ENCODE results near the gene OR1J1. TPM values are rescaled to one million over a fixed set of nuclear protein-coding genes. Genes with fewer than 3 reads are reported as not detected.

The OR1J1 gene
- not detected in 2 replicates for total RNA-seq

DNA sequence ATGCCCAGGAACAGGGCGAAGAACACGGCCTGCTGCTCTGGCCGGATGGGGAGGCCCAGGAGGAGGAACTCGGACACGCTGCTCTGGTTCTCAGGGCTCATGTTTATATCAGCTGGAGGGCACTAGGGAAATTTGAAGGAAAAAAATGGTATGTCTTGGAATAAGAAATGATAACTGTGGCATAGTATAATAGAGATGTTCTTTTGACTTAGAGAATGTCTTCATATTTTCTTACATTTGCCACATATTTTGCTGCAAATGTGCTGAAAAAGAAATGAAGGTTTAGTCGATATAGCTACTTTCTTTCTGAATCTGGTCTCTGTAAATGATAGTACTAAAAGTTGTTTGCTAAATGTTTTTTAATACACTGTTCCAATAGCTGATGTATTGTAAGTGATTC is at the start of gene OR1J1:
TSS of gene OR1J1 (minus strand) at position 101 of the 400 bp plus-strand sequence. CDS start at position 101, 0 bp downstream.

GRCh38 chr9:122527193-122527592 is 49.5 kb upstream of the OR1J1 start, which contains the start of gene OR1N1:
Gene OR1N1 (minus strand): TSS chr9:122527293. CDS start chr9:122527293, 0 bp downstream.

DNA sequence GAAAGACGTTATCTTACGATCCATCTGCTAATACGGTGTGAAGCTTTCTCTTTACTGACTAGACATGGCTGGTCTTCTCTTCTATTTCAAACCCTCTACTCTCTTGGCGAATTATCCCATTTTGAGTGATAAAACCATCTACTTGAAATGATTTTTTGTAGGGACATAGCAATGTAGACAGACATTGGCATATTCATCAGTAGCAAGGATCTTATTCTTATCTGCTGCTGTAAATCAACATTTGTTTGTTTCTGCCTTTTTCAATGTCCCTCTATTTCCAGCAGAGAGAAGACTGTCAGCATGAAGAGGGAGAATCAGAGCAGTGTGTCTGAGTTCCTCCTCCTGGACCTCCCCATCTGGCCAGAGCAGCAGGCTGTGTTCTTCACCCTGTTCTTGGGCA is 41.1 kb upstream of the OR1J1 start, which contains the start of gene OR1J4:
TSS of gene OR1J4 (plus strand) at position 301 of the 400 bp plus-strand sequence. CDS start at position 301, 0 bp downstream.

GRCh38 chr9:122510502-122510901 is 32.8 kb upstream of the OR1J1 start, which contains the start of gene OR1J2:
Gene OR1J2 (plus strand): TSS chr9:122510802. CDS start chr9:122510802, 0 bp downstream.

Other genes with a start within 250 kb of the OR1J1 start
- under 0.01 and 0.29 TPM in 2 replicates for gene LHX6, start 249.0 kb downstream of the OR1J1 start, total RNA-seq
- gene RBM18, start 213.1 kb downstream of the OR1J1 start, total RNA-seq, result 11.2 and 12.1 TPM in 2 replicates
- 54.3 and 58.4 TPM in 2 replicates for gene MRRF, start 213.0 kb downstream of the OR1J1 start, total RNA-seq
- 0.43 and 39.4 TPM in 2 replicates for gene PTGS1, start 106.9 kb downstream of the OR1J1 start, total RNA-seq
- not detected in 2 replicates for gene OR1J2, start 32.9 kb upstream of the OR1J1 start, total RNA-seq
- not detected in 2 replicates for gene OR1J4, start 41.2 kb upstream of the OR1J1 start, total RNA-seq
- not detected in 2 replicates for gene OR1N1, start 49.4 kb upstream of the OR1J1 start, total RNA-seq
- gene OR1N2, start 75.2 kb upstream of the OR1J1 start, total RNA-seq, result not detected in 2 replicates
- under 0.01 and 0.22 TPM in 2 replicates for gene OR1L8, start 105.5 kb upstream of the OR1J1 start, total RNA-seq
- gene OR1Q1, start 136.8 kb upstream of the OR1J1 start, total RNA-seq, result not detected in 2 replicates
- 0.14 TPM in 1 of 2 replicates, not detected in the other for gene OR1B1, start 179.7 kb upstream of the OR1J1 start, total RNA-seq
- not detected in 2 replicates for gene OR1L1, start 183.8 kb upstream of the OR1J1 start, total RNA-seq
- not detected in 2 replicates for gene OR1L3, start 197.2 kb upstream of the OR1J1 start, total RNA-seq
- gene OR1L4, start 246.1 kb upstream of the OR1J1 start, total RNA-seq, result not detected in 2 replicates